Activated T-cell treated with anti-CD3 and anti-CD28 coated beads, Interleukin-2, amount 50 U/mL, for 72 hours (primary cell): ENCODE results near the gene TAS2R40. TPM values are rescaled to one million over a fixed set of nuclear protein-coding genes. Genes with fewer than 3 reads are reported as not detected.

ENCODE experiments used
- ATAC-seq, 2 donors: fragments of 150-1000 bp; cut with Tn5 transposase; replicated peaks in 1 of 2; 2 replicates each; pipeline ENCODE4 v1.10.0; 2021; ENCODE audit warnings: moderate library complexity in 2 of 2, mild to moderate bottlenecking in 1 of 2
- DNase-seq, 2 donors: peaks; one replicate each; pipeline ENCODE4 v3.0.0; 2021 to 2022; ENCODE audit warnings: mixed read lengths in 1 of 2
- H3K27ac Mint-ChIP-seq: one replicate; pipeline ENCODE4 v1.8.0; 2022; ENCODE audit warnings: mild to moderate bottlenecking, moderate library complexity, mixed read lengths
- H3K27me3 Mint-ChIP-seq: one replicate; pipeline ENCODE4 v1.8.0; 2022; ENCODE audit warnings: low read depth, mixed read lengths
- H3K36me3 Mint-ChIP-seq, 2 donors: one replicate each; pipeline ENCODE4 v1.8.0; 2022; ENCODE audit warnings: mixed read lengths in 2 of 2, mild to moderate bottlenecking in 1 of 2; ENCODE audit not compliant: insufficient read depth in 2 of 2
- H3K4me1 Mint-ChIP-seq: one replicate; pipeline ENCODE4 v1.8.0; 2022; ENCODE audit warnings: low read depth, mixed read lengths
- H3K4me3 Mint-ChIP-seq, 2 donors: one replicate each; pipeline ENCODE4 v1.8.0; 2022; ENCODE audit warnings: mild to moderate bottlenecking in 2 of 2, mixed read lengths in 2 of 2, moderate library complexity in 2 of 2
- H3K9me3 Mint-ChIP-seq, 2 donors: one replicate each; pipeline ENCODE4 v1.8.0; 2022; ENCODE audit warnings: mixed read lengths in 2 of 2
- total RNA-seq, 2 donors: library from RNA; stranded (reverse); gene quantifications; one replicate each; pipeline ENCODE4 v1.2.3, GENCODE V29; 2022

The TAS2R40 gene
- total RNA-seq, 2 donors from 2014 or later, result not detected

- no peak for ATAC-seq
- H3K36me3 Mint-ChIP-seq, result peaks cover 9% of the 10 kb centered on the region in 2 donors
- peak overlapping the region; percentile 91 for H3K27ac Mint-ChIP-seq
- DNase-seq, result no peak
- H3K4me1 Mint-ChIP-seq, result peaks cover 78% of the 10 kb centered on the region
- H3K4me3 Mint-ChIP-seq, result peak overlapping the region; percentile 40 to 56
- peaks cover 3 to 8% of the 10 kb centered on the region in 2 donors for H3K9me3 Mint-ChIP-seq
- H3K27me3 Mint-ChIP-seq, result no peaks in the 10 kb centered on the region
These were observed 22.5 kb downstream of the TAS2R40 start for GRCh38 chr7:143244321-143244720.

GRCh38 chr7:143245123-143245522 lies 23.3 kb downstream of the TAS2R40 start:
- DNase-seq (peak in 1 of 2 donors; percentile 29), ATAC-seq (peak; percentile 69 to 71)
- Mint-ChIP-seq H3K4me1 (peaks cover 83% of the 10 kb centered on the region), H3K9me3 (peaks cover 7 to 8% of the 10 kb centered on the region in 2 donors), H3K27me3 (no peaks in the 10 kb centered on the region), H3K36me3 (peaks cover 11 to 15% of the 10 kb centered on the region in 2 donors), H3K27ac (peak overlapping the region; percentile 42), H3K4me3 (peak overlapping the region; percentile 50 to 75)

GRCh38 chr7:143247372-143247771 lies 25.5 kb downstream of the TAS2R40 start:
- Mint-ChIP-seq H3K4me3 (peak overlapping the region in 1 of 2 donors; percentile 33), H3K27ac (peak overlapping the region; percentile 84)

GRCh38 chr7:143248761-143249354 lies 27.0 kb downstream of the TAS2R40 start:
- Mint-ChIP-seq H3K36me3 (peaks cover 18 to 24% of the 10 kb centered on the region in 2 donors), H3K27me3 (no peaks in the 10 kb centered on the region), H3K4me3 (peak overlapping the region in 1 of 2 donors; percentile 39), H3K27ac (no peak overlapping the region), H3K9me3 (peaks cover 12 to 14% of the 10 kb centered on the region in 2 donors), H3K4me1 (peaks cover 93% of the 10 kb centered on the region)
- DNase-seq (no peak), ATAC-seq (no peak)

More at GRCh38 chr7:143247372-143247771, 25.5 kb downstream of the TAS2R40 start:
- Mint-ChIP-seq H3K9me3 (peaks cover 9 to 10% of the 10 kb centered on the region in 2 donors), H3K36me3 (peaks cover 14 to 17% of the 10 kb centered on the region in 2 donors), H3K27me3 (no peaks in the 10 kb centered on the region), H3K4me1 (peaks cover 87% of the 10 kb centered on the region)
- no peak for DNase-seq
- ATAC-seq, result no peak

- Mint-ChIP-seq H3K36me3 (peaks cover 18 to 29% of the 10 kb centered on the region in 2 donors), H3K4me1 (peaks cover 93% of the 10 kb centered on the region), H3K9me3 (peaks cover 12 to 18% of the 10 kb centered on the region in 2 donors), H3K4me3 (peak overlapping the region in 1 of 2 donors; percentile 3), H3K27ac (peak overlapping the region; percentile 42), H3K27me3 (no peaks in the 10 kb centered on the region)
- ATAC-seq (no peak), DNase-seq (no peak)
These were observed 28.4 kb downstream of the TAS2R40 start for GRCh38 chr7:143250199-143250598.

GRCh38 chr7:143250822-143251221 lies 29.0 kb downstream of the TAS2R40 start:
- peaks cover 12 to 18% of the 10 kb centered on the region in 2 donors for H3K9me3 Mint-ChIP-seq
- peaks cover 18 to 28% of the 10 kb centered on the region in 2 donors for H3K36me3 Mint-ChIP-seq
- no peaks in the 10 kb centered on the region for H3K27me3 Mint-ChIP-seq
- DNase-seq, result no peak
- ATAC-seq, result no peak
- H3K4me3 Mint-ChIP-seq, result peak overlapping the region; percentile 26 to 41
- peak overlapping the region; percentile 42 for H3K27ac Mint-ChIP-seq
- peaks cover 93% of the 10 kb centered on the region for H3K4me1 Mint-ChIP-seq

GRCh38 chr7:143252006-143252405 lies 30.2 kb downstream of the TAS2R40 start:
- Mint-ChIP-seq H3K4me1 (peaks cover 88% of the 10 kb centered on the region), H3K27ac (peak overlapping the region; percentile 88), H3K27me3 (no peaks in the 10 kb centered on the region), H3K4me3 (peak overlapping the region; percentile 35 to 48), H3K36me3 (peaks cover 15 to 24% of the 10 kb centered on the region in 2 donors), H3K9me3 (peaks cover 8 to 16% of the 10 kb centered on the region in 2 donors)
- DNase-seq, result peak in 1 of 2 donors; percentile 28
- peak; percentile 60 to 64 for ATAC-seq

- peaks cover 5 to 18% of the 10 kb centered on the region in 2 donors for H3K36me3 Mint-ChIP-seq
- peaks cover 82% of the 10 kb centered on the region for H3K4me1 Mint-ChIP-seq
- H3K27ac Mint-ChIP-seq, result no peak overlapping the region
- no peak for DNase-seq
- no peaks in the 10 kb centered on the region for H3K27me3 Mint-ChIP-seq
- no peak for ATAC-seq
- no peak overlapping the region for H3K4me3 Mint-ChIP-seq
- H3K9me3 Mint-ChIP-seq, result peaks cover 4 to 10% of the 10 kb centered on the region in 2 donors
These were observed 33.7 kb downstream of the TAS2R40 start for GRCh38 chr7:143255564-143255963.

GRCh38 chr7:143256325-143256724 lies 34.5 kb downstream of the TAS2R40 start:
- Mint-ChIP-seq H3K4me1 (peaks cover 75% of the 10 kb centered on the region), H3K27ac (peak overlapping the region; percentile 3), H3K4me3 (no peak overlapping the region), H3K36me3 (peaks cover 5 to 16% of the 10 kb centered on the region in 2 donors), H3K9me3 (peaks cover 3 to 8% of the 10 kb centered on the region in 2 donors), H3K27me3 (no peaks in the 10 kb centered on the region)
- ATAC-seq, result no peak
- DNase-seq, result no peak

- Mint-ChIP-seq H3K4me3 (no peak overlapping the region), H3K36me3 (peaks cover 8 to 14% of the 10 kb centered on the region in 2 donors), H3K4me1 (peaks cover 72% of the 10 kb centered on the region), H3K27me3 (no peaks in the 10 kb centered on the region), H3K9me3 (peaks cover 3 to 8% of the 10 kb centered on the region in 2 donors), H3K27ac (peak overlapping the region; percentile 3)
- DNase-seq (no peak), ATAC-seq (no peak)
These were observed 35.1 kb downstream of the TAS2R40 start for GRCh38 chr7:143256932-143257331.

GRCh38 chr7:143257501-143257900 lies 35.7 kb downstream of the TAS2R40 start:
- peak overlapping the region; percentile 32 for H3K27ac Mint-ChIP-seq
- H3K36me3 Mint-ChIP-seq, result peaks cover 6 to 11% of the 10 kb centered on the region in 2 donors
- H3K4me3 Mint-ChIP-seq, result no peak overlapping the region
- peaks cover 71% of the 10 kb centered on the region for H3K4me1 Mint-ChIP-seq
- ATAC-seq, result no peak
- H3K27me3 Mint-ChIP-seq, result no peaks in the 10 kb centered on the region
- no peak for DNase-seq
- H3K9me3 Mint-ChIP-seq, result peaks cover 1 to 8% of the 10 kb centered on the region in 2 donors

- Mint-ChIP-seq H3K27me3 (no peaks in the 10 kb centered on the region), H3K27ac (peak overlapping the region; percentile 99), H3K36me3 (peaks cover 6% of the 10 kb centered on the region in 2 donors), H3K9me3 (peaks cover 0 to 4% of the 10 kb centered on the region in 2 donors), H3K4me3 (peak overlapping the region; percentile 75 to 97), H3K4me1 (peaks cover 66% of the 10 kb centered on the region)
- ATAC-seq (peak; percentile 3 to 32), DNase-seq (no peak)
These were observed 37.0 kb downstream of the TAS2R40 start for GRCh38 chr7:143258831-143259230.

- Mint-ChIP-seq H3K27me3 (no peaks in the 10 kb centered on the region), H3K27ac (no peak overlapping the region), H3K4me1 (peaks cover 66% of the 10 kb centered on the region), H3K36me3 (peaks cover 8 to 11% of the 10 kb centered on the region in 2 donors), H3K9me3 (no peaks in the 10 kb centered on the region), H3K4me3 (peak overlapping the region in 1 of 2 donors; percentile 16)
- ATAC-seq, result no peak
- DNase-seq, result no peak
These were observed 37.9 kb downstream of the TAS2R40 start for GRCh38 chr7:143259765-143260164.
